Measurements from ENCODE around the gene CYTH1.

GRCh38 chr17:78794864-78795640 lies 13.0 kb upstream of the CYTH1 start:
- TF ChIP-seq CTCF (IDR thresholded peaks at IDR 0.05; ENCODE audit: borderline replicate concordance, extremely low read depth, low read length, poor library complexity, severe bottlenecking) (no peak), EZH2 (IDR thresholded peaks at IDR 0.05; ENCODE audit: borderline replicate concordance, low read depth, low read length, severe bottlenecking) (no peak)

Measured in DND-41 (cell line).